ENCODE data around the gene KIAA0825. TPM values are rescaled to one million over a fixed set of nuclear protein-coding genes. Genes with fewer than 3 reads are reported as not detected.

The KIAA0825 gene
- total RNA-seq, 4 donors from 2014 or later = 1.2 to 5.3 (median 4.0) TPM

DNA sequence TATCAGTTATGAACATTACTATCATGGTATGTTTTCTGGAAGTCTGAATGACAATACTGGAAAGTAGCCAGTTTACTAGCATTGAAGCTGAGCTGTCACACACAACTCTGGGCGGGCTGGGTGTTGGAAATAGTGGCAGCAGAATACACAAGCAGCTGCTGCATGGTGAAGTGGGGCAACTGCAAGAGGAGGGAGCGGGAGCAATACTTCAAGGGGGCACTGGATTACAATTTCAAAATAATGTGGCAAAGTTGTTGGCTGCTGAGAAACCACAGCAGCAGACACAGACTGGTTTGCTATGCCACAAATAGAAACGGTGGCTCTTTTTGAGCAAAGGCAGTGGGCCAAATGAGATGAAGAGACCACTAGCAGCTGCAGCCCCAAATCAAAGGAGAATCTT, 350.2 kb downstream of the KIAA0825 start:
- WGBS, 2 donors (ENCODE audit: low coverage in 1 of 2) = 48 to 72% methylated on average over 3 of the region's 3 CpGs
- intact Hi-C loops (cut with DNase I; ENCODE audit: low total_unique reads) = loop anchor here (10.0 kb wide), 1 partner anchor 953 kb away; no protein-coding TSS in a partner anchor

DNA sequence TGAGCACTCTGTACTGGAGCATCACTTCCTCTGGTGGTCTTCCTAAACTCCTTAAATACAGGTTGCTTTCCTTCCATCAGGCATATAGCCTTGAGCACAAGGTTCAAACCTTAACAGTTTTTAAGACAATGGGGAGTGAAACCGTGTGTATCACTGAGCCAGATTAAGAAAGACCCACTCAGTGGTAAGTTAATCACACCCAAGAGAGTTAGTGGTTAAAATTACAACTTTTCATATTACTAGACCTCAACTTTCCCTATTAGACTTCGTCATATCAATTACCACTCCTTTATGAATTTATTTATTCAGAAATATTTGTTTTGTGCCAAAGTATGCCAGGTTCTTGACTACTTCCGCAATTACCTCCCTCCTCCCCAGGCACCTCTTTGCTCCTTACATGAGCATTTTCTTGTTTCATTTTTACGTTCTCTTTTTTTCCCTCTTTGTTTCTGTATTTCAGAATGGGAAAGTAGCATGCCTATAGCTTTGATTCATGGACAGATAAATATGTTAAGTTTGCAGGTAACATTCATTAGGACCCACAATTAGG, 351.0 kb downstream of the KIAA0825 start:
- H3K4me1 ChIP-seq = no peaks in the 10 kb centered on the region
- in situ Hi-C loops (cut with MboI; ENCODE audit: low pct_ligation_motif_present in 1 of 4, low pct_unique_long_range_greater_than_20kb in 1 of 4, low sequenced_read_pairs in 3 of 4) (no loop called here), intact Hi-C loops (cut with DNase I; ENCODE audit: low total_unique reads) (loop anchor here (10.0 kb wide), 1 partner anchor 953 kb away; no protein-coding TSS in a partner anchor)
- H3K36me3 ChIP-seq = no peaks in the 10 kb centered on the region
- H3K27me3 ChIP-seq = no peaks in the 10 kb centered on the region
- no peak overlapping the region for H3K27ac ChIP-seq
- TF ChIP-seq CTCF (IDR thresholded peaks at IDR 0.05) (no peak), POLR2A (IDR thresholded peaks at IDR 0.05) (no peak), EP300 (IDR thresholded peaks at IDR 0.05; ENCODE audit: low read depth) (no peak), POLR2AphosphoS5 (IDR thresholded peaks at IDR 0.05) (no peak)
- H3K9me3 ChIP-seq = peaks cover 0 to 10% of the 10 kb centered on the region in 2 donors
- WGBS, 2 donors (ENCODE audit: low coverage in 1 of 2) = 79 to 87% methylated on average over 4 of the region's 4 CpGs
- no peak for DNase-seq
- H3K4me3 ChIP-seq = no peak overlapping the region

More for the DNA sequence above, 350.2 kb downstream of the KIAA0825 start:
- H3K9me3 ChIP-seq = peaks cover 0 to 10% of the 10 kb centered on the region in 2 donors
- in situ Hi-C loops (cut with MboI; ENCODE audit: low pct_ligation_motif_present in 1 of 4, low pct_unique_long_range_greater_than_20kb in 1 of 4, low sequenced_read_pairs in 3 of 4) = no loop called here
- H3K27me3 ChIP-seq = no peaks in the 10 kb centered on the region
- TF ChIP-seq POLR2AphosphoS5 (IDR thresholded peaks at IDR 0.05) = no peak
- TF ChIP-seq EP300 (IDR thresholded peaks at IDR 0.05; ENCODE audit: low read depth) = no peak
- no peak for TF ChIP-seq CTCF (IDR thresholded peaks at IDR 0.05)
- no peak for TF ChIP-seq POLR2A (IDR thresholded peaks at IDR 0.05)
- H3K4me3 ChIP-seq = no peak overlapping the region
- H3K27ac ChIP-seq = no peak overlapping the region
- no peaks in the 10 kb centered on the region for H3K36me3 ChIP-seq
- H3K4me1 ChIP-seq = no peaks in the 10 kb centered on the region
- DNase-seq = no peak

GRCh38 chr5:94266170-94266569, 352.2 kb downstream of the KIAA0825 start:
- DNase-seq = no peak
- TF ChIP-seq EP300 (IDR thresholded peaks at IDR 0.05; ENCODE audit: low read depth) (no peak), CTCF (IDR thresholded peaks at IDR 0.05) (no peak), POLR2A (IDR thresholded peaks at IDR 0.05) (no peak), POLR2AphosphoS5 (IDR thresholded peaks at IDR 0.05) (no peak)
- no peaks in the 10 kb centered on the region for H3K4me1 ChIP-seq
- in situ Hi-C loops (cut with MboI; ENCODE audit: low pct_ligation_motif_present in 1 of 4, low pct_unique_long_range_greater_than_20kb in 1 of 4, low sequenced_read_pairs in 3 of 4) = no loop called here
- intact Hi-C loops (cut with DNase I; ENCODE audit: low total_unique reads) = loop anchor here (10.0 kb wide), 1 partner anchor 951 kb away; no protein-coding TSS in a partner anchor
- no peak overlapping the region for H3K4me3 ChIP-seq
- H3K9me3 ChIP-seq = peaks cover 0 to 10% of the 10 kb centered on the region in 2 donors
- H3K36me3 ChIP-seq = no peaks in the 10 kb centered on the region
- H3K27me3 ChIP-seq = no peaks in the 10 kb centered on the region
- no peak overlapping the region for H3K27ac ChIP-seq

DNA sequence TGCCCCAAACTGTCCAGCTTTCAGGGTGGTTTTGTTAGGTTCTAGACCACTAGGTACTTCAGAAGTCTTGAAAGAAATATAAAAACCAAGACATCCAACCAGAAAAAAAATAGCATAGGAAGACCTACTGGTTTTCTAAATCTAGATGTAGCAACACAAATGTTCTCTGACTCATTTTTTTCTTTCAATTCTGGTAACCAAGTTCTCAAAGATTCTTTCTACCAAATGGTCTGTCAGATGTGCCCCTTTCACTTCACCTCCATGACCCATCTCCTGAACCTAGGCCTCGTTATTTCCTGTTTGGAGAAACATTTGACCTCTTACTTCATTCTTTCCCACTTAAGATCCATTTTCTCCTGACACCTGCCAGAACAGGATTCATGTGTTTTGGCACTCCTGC, 355.3 kb downstream of the KIAA0825 start:
- no peaks in the 10 kb centered on the region for H3K4me1 ChIP-seq
- no peaks in the 10 kb centered on the region for H3K36me3 ChIP-seq
- intact Hi-C loops (cut with DNase I; ENCODE audit: low total_unique reads) (loop anchor here (10.0 kb wide), 1 partner anchor 948 kb away; no protein-coding TSS in a partner anchor), in situ Hi-C loops (cut with MboI; ENCODE audit: low pct_ligation_motif_present in 1 of 4, low pct_unique_long_range_greater_than_20kb in 1 of 4, low sequenced_read_pairs in 3 of 4) (no loop called here)
- no peak overlapping the region for H3K4me3 ChIP-seq
- no peak overlapping the region for H3K27ac ChIP-seq
- DNase-seq = no peak
- H3K9me3 ChIP-seq = no peaks in the 10 kb centered on the region
- H3K27me3 ChIP-seq = no peaks in the 10 kb centered on the region
- 63 to 64% methylated on average over 1 of the region's 1 CpG for WGBS, 2 donors (ENCODE audit: low coverage in 1 of 2)
- TF ChIP-seq POLR2A (IDR thresholded peaks at IDR 0.05) (no peak), POLR2AphosphoS5 (IDR thresholded peaks at IDR 0.05) (no peak), EP300 (IDR thresholded peaks at IDR 0.05; ENCODE audit: low read depth) (no peak), CTCF (IDR thresholded peaks at IDR 0.05) (no peak)
